ENCODE results near the gene DDX10. TPM values are rescaled to one million over a fixed set of nuclear protein-coding genes. Genes with fewer than 3 reads are reported as not detected.

The DDX10 gene
- total and polyA plus RNA-seq, 9 of the 15 experiments (the other 6 are each of a cell fraction or from before 2014, with no cell fraction given): 33.9 to 94.6 (median 50.7) TPM

DNA sequence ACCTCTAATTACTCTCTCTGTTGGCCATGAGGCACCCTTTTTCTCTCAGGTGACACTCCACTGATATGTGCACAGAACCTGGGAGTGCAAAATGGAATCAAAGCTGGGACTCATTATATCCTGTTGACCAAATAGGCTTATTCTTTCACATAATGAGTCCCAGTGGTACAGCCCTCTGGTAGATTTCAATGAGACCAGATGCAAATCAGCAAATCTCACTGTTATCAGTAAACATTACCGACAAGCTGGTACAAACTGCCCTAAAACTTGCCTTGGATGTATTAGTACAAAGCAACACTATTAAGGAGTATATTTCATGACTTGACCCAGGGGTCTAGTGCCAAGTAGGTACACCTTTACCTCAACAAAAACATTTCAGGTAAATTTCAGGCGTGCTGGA lies 128.3 kb downstream of the DDX10 start:
- H3K9ac ChIP-seq (ENCODE audit: insufficient read depth in 1 of 2, low read depth in 2 of 2, low read length in 2 of 2): no peak overlapping the region
- no peak overlapping the region for H3K4me3 ChIP-seq
- H3K9me1 ChIP-seq (ENCODE audit: control insufficient read depth, insufficient read depth, low read length): no peaks in the 10 kb centered on the region
- no peak overlapping the region for H3K4me2 ChIP-seq (ENCODE audit: insufficient read depth, low read length)
- POLR2A ChIA-PET: no interaction called here
- CTCF ChIA-PET (ENCODE audit: low intra/inter-chr PET ratio): no interaction called here
- DNase-seq (ENCODE audit: extremely low read depth in 1 of 4, low spot score in 3 of 4) (no peak), FAIRE-seq (no peak), ATAC-seq (no peak; the same call in 2 of the 3 replicates)
- H3K9me3 ChIP-seq (replicated peaks; ENCODE audit: control insufficient read depth, insufficient read depth, low read depth, low read length): no peaks in the 10 kb centered on the region
- H3K27me3 ChIP-seq (ENCODE audit: control insufficient read depth in 2 of 2, insufficient read depth in 2 of 2, low read length in 2 of 2): no peaks in the 10 kb centered on the region
- intact Hi-C loops (cut with micrococcal nuclease) (no loop called here), in situ Hi-C loops (cut with MboI) (no loop called here)
- H2AFZ ChIP-seq (ENCODE audit: low read depth, low read length): no peak overlapping the region
- H3K36me3 ChIP-seq (ENCODE audit: control insufficient read depth, insufficient read depth, low read length): no peaks in the 10 kb centered on the region
- H4K20me1 ChIP-seq (replicated peaks; ENCODE audit: control insufficient read depth, insufficient read depth, low read length): no peaks in the 10 kb centered on the region; the same call in 1 of the 2 replicates
- 58% methylated on average over 2 of the region's 2 CpGs for WGBS (ENCODE audit: insufficient coverage, low coverage, missing lambda C conversion rate)
- H3K27ac ChIP-seq (ENCODE audit: extremely low read depth, low read depth, low read length): no peak overlapping the region
- BruUV-seq (replicated peaks): no TSS peak
- peaks cover 23% of the 10 kb centered on the region; the same call in 2 of the 3 replicates for H3K79me2 ChIP-seq (ENCODE audit: control insufficient read depth, insufficient read depth, low read length)
- TF ChIP-seq ZSCAN32 (CRISPR knock-in tag; IDR thresholded peaks at IDR 0.05) (no peak), CSDE1 (IDR thresholded peaks at IDR 0.05) (no peak), ZFX (CRISPR knock-in tag; IDR thresholded peaks at IDR 0.05) (no peak), SMAD3 (CRISPR knock-in tag; conservative IDR thresholded peaks at IDR 0.05) (no peak), POLR2A (conservative IDR thresholded peaks at IDR 0.05) (no peak), DPF2 (IDR thresholded peaks at IDR 0.05) (no peak)
- TF ChIP-seq, protein P1, sequence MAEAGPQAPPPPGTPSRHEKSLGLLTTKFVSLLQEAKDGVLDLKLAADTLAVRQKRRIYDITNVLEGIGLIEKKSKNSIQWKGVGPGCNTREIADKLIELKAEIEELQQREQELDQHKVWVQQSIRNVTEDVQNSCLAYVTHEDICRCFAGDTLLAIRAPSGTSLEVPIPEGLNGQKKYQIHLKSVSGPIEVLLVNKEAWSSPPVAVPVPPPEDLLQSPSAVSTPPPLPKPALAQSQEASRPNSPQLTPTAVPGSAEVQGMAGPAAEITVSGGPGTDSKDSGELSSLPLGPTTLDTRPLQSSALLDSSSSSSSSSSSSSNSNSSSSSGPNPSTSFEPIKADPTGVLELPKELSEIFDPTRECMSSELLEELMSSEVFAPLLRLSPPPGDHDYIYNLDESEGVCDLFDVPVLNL (CRISPR knock-in tag; IDR thresholded peaks at IDR 0.05; ENCODE audit: low read depth): no peak
- TF ChIP-seq, protein P2, sequence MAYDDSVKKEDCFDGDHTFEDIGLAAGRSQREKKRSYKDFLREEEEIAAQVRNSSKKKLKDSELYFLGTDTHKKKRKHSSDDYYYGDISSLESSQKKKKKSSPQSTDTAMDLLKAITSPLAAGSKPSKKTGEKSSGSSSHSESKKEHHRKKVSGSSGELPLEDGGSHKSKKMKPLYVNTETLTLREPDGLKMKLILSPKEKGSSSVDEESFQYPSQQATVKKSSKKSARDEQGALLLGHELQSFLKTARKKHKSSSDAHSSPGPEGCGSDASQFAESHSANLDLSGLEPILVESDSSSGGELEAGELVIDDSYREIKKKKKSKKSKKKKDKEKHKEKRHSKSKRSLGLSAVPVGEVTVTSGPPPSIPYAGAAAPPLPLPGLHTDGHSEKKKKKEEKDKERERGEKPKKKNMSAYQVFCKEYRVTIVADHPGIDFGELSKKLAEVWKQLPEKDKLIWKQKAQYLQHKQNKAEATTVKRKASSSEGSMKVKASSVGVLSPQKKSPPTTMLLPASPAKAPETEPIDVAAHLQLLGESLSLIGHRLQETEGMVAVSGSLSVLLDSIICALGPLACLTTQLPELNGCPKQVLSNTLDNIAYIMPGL (CRISPR knock-in tag; IDR thresholded peaks at IDR 0.05): no peak
- no peaks in the 10 kb centered on the region for H3K4me1 ChIP-seq (replicated peaks in 1 of 2; ENCODE audit: control insufficient read depth in 2 of 2, insufficient read depth in 2 of 2, low read length in 2 of 2)
